ENCODE data around the gene TRHDE.

- no peak for TF ChIP-seq POLR2AphosphoS5 (IDR thresholded peaks at IDR 0.05)
- TF ChIP-seq POLR2A (IDR thresholded peaks at IDR 0.05), result no peak
- TF ChIP-seq, protein P1, sequence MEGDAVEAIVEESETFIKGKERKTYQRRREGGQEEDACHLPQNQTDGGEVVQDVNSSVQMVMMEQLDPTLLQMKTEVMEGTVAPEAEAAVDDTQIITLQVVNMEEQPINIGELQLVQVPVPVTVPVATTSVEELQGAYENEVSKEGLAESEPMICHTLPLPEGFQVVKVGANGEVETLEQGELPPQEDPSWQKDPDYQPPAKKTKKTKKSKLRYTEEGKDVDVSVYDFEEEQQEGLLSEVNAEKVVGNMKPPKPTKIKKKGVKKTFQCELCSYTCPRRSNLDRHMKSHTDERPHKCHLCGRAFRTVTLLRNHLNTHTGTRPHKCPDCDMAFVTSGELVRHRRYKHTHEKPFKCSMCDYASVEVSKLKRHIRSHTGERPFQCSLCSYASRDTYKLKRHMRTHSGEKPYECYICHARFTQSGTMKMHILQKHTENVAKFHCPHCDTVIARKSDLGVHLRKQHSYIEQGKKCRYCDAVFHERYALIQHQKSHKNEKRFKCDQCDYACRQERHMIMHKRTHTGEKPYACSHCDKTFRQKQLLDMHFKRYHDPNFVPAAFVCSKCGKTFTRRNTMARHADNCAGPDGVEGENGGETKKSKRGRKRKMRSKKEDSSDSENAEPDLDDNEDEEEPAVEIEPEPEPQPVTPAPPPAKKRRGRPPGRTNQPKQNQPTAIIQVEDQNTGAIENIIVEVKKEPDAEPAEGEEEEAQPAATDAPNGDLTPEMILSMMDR (IDR thresholded peaks at IDR 0.05), result no peak
These were observed 340.0 kb downstream of the TRHDE start for GRCh38 chr12:72612171-72612570.

Data from prostate gland (tissue), 2 donors.